Rectal smooth muscle tissue (tissue), 1 donor: ENCODE measurements around the gene UCK1.
"Not testable (repeated sequence)": the region's sequence is repeated elsewhere in the genome, so short reads cannot be mapped to it uniquely, and the experiment has no call there.

Experiments used
- H3K27ac ChIP-seq: one replicate; pipeline ENCODE4 v1.7.0; 2013; ENCODE audit warnings: low read depth, low read length, inconsistent platforms
- H3K27me3 ChIP-seq: one replicate; pipeline ENCODE4 v1.7.0; 2013; ENCODE audit warnings: low read length; ENCODE audit not compliant: control insufficient read depth, insufficient read depth
- H3K36me3 ChIP-seq: one replicate; pipeline ENCODE4 v1.7.0; 2013; ENCODE audit warnings: low read length; ENCODE audit not compliant: control insufficient read depth, insufficient read depth
- H3K4me1 ChIP-seq: one replicate; pipeline ENCODE4 v1.7.0; 2013; ENCODE audit warnings: low read length; ENCODE audit not compliant: control insufficient read depth, insufficient read depth
- H3K4me3 ChIP-seq: one replicate; pipeline ENCODE4 v1.7.0; 2013; ENCODE audit warnings: low read length
- H3K9ac ChIP-seq: one replicate; pipeline ENCODE4 v1.7.0; 2013; ENCODE audit warnings: low read length

The UCK1 gene

DNA sequence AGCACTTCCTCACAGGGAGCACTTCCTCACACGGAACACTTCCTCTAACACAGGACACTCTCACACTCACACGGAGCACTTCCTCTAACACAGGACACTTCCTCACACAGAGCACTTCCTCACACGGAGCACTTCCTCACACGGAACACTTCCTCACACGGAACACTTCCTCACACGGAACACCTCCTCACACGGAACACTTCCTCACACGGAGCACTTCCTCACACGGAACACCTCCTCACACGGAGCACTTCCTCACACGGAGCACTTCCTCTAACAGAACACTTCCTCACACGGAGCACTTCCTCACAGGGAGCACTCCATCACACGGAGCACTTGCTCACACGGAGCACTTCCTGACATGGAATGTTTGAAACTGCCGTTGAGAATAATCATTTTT lies 15.0 kb downstream of the UCK1 start:
- H3K36me3 ChIP-seq: peaks cover 51% of the 10 kb centered on the region
- H3K4me1 ChIP-seq: peaks cover 12% of the 10 kb centered on the region
- H3K9ac ChIP-seq: no peak overlapping the region
- no peak overlapping the region for H3K4me3 ChIP-seq
- no peaks in the 10 kb centered on the region for H3K27me3 ChIP-seq
- H3K27ac ChIP-seq: no peak overlapping the region

DNA sequence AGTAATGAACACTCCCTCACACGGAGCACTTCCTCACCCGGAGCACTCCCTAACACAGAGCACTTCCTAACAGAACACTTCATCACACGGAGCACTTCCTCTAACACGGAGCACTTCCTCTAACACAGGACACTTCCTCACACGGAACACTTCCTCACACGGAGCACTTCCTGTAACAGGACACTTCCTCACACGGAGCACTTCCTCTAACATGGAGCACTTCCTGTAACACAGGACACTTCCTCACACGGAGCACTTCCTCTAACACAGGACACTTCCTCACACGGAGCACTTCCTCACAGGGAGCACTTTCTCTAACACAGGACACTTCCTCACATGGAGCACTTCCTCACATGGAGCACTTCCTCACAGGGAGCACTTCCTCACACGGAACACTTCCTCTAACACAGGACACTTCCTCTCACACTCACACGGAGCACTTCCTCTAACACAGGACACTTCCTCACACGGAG lies 15.5 kb downstream of the UCK1 start:
- Histone ChIP-seq H3K4me1 (peaks cover 12% of the 10 kb centered on the region), H3K36me3 (peaks cover 53% of the 10 kb centered on the region)
- H3K27ac ChIP-seq, H3K9ac ChIP-seq, H3K27me3 ChIP-seq, H3K4me3 ChIP-seq: not testable (repeated sequence)

DNA sequence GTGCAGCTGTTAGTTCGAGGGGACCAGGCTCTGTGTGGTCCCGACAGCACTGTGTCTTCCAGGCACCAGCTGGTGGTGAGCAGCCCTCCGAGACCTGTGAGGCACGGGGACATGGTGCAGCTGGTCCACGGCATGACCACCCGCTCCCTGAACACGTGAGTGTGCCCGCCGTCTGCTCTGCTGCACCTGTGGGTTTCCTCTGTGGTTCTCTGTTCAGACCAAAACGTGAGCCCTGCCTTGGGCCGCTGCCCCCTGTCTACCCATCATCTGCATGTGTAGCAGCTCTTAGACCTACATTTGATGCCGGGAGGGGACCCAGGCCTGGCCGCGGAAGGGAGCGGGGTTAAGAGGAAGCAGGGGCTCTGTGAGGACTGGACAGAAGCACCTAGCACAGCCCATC lies 17.9 kb downstream of the UCK1 start:
- peaks cover 7% of the 10 kb centered on the region for H3K4me1 ChIP-seq
- H3K9ac ChIP-seq: no peak overlapping the region
- peaks cover 38% of the 10 kb centered on the region for H3K36me3 ChIP-seq
- H3K27ac ChIP-seq: no peak overlapping the region
- H3K27me3 ChIP-seq: no peaks in the 10 kb centered on the region
- H3K4me3 ChIP-seq: no peak overlapping the region

DNA sequence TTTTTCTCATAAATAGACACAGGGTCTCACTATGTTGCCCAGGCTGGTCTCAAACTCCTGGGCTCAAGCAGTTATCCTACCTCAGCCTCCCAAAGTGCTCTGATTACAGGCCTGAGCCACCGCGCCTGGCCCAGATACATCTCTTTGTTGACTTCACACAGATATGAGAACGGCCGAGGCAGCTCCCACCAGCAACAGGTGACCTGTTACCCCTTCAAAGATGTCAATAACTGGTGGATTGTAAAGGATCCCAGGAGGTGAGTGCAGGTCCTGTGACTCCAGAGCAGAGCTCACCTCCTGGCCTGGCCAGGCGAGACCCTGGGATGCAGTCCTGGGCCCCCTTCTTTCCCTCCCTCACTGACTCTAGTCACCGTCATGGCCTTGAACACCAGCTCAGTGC lies 19.2 kb downstream of the UCK1 start:
- no peak overlapping the region for H3K4me3 ChIP-seq
- H3K4me1 ChIP-seq: no peaks in the 10 kb centered on the region
- H3K9ac ChIP-seq: no peak overlapping the region
- no peaks in the 10 kb centered on the region for H3K27me3 ChIP-seq
- H3K36me3 ChIP-seq: peaks cover 38% of the 10 kb centered on the region
- H3K27ac ChIP-seq: no peak overlapping the region

DNA sequence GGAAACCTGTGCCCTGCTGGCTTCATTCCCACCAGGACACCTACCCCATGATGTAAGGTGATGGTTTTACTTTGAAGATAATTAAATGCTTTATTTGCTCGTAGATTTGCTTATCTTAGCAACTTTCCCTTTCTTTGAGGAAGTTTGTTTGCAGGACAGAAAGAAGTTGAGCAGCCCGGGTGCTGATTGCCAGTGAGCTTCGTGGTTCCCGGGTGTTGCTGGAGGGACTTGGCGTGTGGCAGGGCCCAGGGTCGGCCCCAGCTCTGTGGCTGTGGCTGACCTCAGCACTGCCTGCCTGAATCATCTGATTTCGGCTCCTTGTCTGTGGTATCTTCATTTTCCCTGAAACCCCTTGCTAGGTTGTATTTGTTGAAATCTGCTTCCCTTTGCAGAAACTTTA lies 19.6 kb downstream of the UCK1 start:
- Histone ChIP-seq H3K4me3 (no peak overlapping the region), H3K27me3 (no peaks in the 10 kb centered on the region), H3K36me3 (peaks cover 38% of the 10 kb centered on the region), H3K27ac (no peak overlapping the region), H3K4me1 (no peaks in the 10 kb centered on the region), H3K9ac (no peak overlapping the region)

DNA sequence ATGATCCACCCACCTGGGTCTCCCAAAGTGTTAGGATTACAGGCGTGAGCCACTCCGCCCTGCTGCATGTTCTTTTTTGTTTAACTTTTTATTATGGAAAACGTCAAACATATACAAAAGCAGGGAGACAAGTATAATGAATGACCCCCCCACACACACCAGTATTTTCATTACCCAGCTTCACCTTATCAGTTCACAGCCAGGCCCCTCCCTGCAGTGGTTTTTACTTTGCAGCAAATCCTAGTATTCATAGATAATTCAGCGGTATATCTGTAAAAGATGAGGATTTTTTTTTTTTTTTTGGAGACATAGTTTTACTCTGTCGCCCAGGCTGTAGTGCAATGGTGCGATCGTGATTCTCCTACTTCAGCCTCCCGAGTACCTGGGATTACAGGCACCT lies 26.1 kb downstream of the UCK1 start:
- H3K27me3 ChIP-seq: no peaks in the 10 kb centered on the region
- H3K27ac ChIP-seq: no peak overlapping the region
- H3K36me3 ChIP-seq: peaks cover 4% of the 10 kb centered on the region
- H3K4me3 ChIP-seq: no peak overlapping the region
- peaks cover 9% of the 10 kb centered on the region for H3K4me1 ChIP-seq
- H3K9ac ChIP-seq: no peak overlapping the region

DNA sequence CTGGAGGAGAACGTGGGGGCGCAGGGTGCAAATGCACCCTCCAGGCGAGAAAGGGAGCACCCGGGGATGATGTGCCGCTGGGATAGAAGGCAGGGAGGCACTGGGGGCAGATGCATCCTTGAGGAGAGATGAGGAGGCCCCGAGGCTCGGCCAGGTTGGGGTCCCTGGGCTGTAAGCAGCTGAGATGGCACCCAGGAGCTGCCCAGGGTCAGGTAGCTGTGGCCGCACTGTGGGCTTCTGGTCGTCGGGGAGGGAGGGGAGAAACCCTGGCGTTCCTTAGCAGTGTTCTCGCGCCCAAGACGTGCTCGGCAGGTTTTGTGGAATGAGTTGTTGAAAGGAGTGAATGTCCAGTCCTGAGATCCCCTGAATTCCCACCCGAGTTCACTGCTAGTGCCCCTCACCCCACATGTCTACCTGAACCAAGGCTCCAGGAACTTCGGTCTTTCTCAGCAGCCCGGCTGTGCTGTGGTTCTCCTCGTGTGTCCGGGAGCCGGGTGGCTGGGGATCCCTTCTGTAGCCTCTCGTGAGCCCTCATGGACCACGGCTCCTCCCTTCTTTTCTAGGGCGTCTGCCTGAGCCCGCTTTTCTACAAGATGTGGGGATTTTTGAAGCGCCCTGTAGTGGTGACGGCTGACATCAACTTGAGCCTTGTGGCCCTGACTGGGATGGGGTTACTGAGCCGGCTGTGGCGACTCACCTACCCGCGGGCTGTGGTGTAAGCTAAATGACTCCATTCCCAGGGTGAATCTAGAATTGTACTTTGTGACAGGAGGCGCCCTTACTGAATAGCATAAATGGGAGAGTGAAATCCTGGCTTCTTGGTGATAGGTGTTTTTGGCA lies 27.2 kb downstream of the UCK1 start:
- peak overlapping the region; percentile 95 for H3K4me3 ChIP-seq
- peaks cover 3% of the 10 kb centered on the region for H3K36me3 ChIP-seq
- H3K27ac ChIP-seq: peak overlapping the region; percentile 70
- peak overlapping the region; percentile 81 for H3K9ac ChIP-seq
- H3K4me1 ChIP-seq: peaks cover 9% of the 10 kb centered on the region
- H3K27me3 ChIP-seq: no peaks in the 10 kb centered on the region

DNA sequence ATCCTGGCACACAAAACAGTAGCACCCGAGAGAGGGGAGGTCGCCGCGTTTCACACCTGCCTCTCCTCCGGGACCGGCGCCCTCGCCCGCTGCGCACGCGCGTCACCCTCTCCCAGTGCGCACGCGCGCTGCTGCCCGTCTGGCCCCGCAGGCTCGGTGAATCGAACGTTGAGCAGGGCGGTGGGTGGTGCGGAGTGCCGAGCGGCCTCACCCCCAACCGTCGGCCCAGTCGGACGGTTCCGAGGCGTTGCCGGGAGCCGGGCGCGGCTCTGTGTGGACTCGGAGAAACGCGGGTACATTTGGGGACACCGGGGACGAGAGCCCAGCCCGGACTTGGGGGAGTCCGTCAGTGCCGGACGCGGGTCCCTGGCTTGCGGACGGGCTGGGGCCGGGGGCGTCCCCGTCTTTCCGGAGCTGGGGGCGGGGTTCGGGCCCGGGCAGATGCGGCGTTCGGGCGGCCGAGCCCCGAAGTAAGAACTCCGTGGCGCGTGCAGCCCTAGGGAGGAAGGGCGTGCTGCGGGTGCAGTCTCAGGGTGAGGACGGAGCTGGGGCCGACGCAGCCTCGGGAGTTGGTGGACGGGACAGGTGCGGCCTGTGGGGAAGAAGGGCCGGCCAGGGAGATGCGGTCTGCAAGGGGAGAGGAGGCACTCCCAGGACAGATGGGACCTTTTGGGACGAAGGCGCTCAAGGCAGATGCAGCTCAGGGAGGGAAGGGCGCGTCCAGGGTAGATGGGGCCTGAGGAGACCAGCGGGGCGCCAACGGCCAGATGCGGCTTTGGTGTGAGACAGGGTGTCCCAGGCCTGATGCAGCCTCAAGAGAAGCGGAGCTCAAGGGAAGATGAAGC lies 28.1 kb downstream of the UCK1 start, which contains the start of gene POMT1:
Gene POMT1, plus strand, starts transcription at position 138 of the 845 bp plus-strand sequence. CDS start 1,301 bp downstream, outside the sequence.
- Histone ChIP-seq H3K9ac (peak within 1 kb of the TSS; percentile 81), H3K4me3 (peak within 1 kb of the TSS; percentile 95), H3K4me1 (peaks cover 9% of the 10 kb centered on the region), H3K27ac (peak within 1 kb of the TSS; percentile 70), H3K27me3 (no peaks in the 10 kb centered on the region), H3K36me3 (peaks cover 3% of the 10 kb centered on the region)

DNA sequence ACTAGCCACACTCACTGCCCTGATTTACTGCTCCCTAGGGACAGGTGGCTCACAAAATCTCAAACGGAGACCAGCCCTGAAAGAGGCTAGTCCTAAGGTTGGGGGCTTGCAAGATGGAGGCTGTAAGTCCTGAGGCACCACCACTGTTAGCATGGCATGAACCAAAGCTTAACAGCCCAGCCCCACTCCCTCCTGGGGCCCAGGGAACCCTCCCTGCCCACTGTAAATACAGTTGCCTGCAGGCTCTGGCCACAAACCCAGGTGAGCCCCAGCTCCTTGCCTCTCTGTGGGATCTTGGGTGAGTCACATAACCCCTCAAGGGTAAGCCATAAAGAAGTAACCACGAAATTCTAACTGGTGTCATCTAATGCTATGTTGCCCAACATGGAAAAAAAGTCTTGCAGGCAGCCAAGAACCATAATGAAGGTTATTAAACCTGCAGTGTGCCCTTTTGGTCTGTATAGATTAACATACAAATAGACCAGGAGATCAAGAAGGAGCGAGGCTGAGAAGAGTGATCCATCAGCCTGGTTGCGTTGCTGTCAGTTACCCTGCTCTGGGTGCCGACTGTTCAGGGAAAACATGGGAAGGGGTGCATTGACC lies 30.0 kb downstream of the UCK1 start:
- Histone ChIP-seq H3K4me1 (peaks cover 9% of the 10 kb centered on the region), H3K36me3 (peaks cover 11% of the 10 kb centered on the region), H3K27ac (no peak overlapping the region), H3K9ac (no peak overlapping the region), H3K4me3 (no peak overlapping the region), H3K27me3 (no peaks in the 10 kb centered on the region)

DNA sequence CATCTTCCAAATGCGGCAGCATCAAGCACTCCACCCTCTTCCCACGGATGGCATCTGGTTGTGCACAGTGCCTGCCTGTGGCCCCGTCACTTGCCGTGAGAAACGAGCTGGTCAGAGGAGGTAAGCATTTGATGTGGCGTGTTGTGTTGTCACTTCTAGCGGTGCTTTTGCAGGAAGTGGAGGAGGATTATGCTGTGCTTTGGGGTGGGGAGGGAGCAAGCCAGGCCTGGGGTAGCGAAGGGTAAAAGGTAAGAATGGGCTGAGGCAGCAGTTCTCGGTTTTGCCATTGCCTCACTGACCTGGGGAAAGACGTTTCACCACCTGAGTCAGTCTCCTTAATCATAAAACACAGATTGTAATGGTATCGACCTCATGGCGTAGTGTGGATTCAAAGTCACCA lies 30.7 kb downstream of the UCK1 start:
- H3K27ac ChIP-seq: no peak overlapping the region
- no peaks in the 10 kb centered on the region for H3K27me3 ChIP-seq
- H3K9ac ChIP-seq: no peak overlapping the region
- H3K4me3 ChIP-seq: no peak overlapping the region
- H3K36me3 ChIP-seq: peaks cover 17% of the 10 kb centered on the region
- peaks cover 9% of the 10 kb centered on the region for H3K4me1 ChIP-seq

DNA sequence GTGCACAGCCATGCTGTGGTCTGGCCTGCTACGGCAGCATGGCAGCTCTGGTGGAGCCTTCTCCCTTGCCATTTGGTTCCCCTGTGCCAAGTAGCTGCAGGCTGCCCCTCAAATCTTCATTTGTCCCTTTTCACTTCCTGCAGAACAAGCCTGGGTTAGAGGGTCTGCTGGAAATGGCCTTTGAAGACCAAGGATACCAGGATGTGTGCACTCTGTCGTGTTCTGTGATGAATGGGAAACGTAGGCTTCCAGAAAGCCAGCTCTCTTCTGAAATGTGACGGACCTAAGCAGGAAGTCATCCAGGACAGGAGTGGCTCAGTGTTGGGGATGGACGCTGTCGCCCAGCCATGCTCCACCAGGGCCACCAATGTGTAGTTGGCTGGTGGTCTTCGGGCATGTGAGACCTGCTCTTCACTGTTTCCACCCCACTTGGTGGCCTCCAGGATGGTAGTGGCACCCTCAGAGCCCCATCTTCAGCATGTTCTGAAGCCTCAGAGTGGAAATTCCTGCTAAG lies 31.8 kb downstream of the UCK1 start:
- Histone ChIP-seq H3K36me3 (peaks cover 28% of the 10 kb centered on the region), H3K27ac (no peak overlapping the region)

DNA sequence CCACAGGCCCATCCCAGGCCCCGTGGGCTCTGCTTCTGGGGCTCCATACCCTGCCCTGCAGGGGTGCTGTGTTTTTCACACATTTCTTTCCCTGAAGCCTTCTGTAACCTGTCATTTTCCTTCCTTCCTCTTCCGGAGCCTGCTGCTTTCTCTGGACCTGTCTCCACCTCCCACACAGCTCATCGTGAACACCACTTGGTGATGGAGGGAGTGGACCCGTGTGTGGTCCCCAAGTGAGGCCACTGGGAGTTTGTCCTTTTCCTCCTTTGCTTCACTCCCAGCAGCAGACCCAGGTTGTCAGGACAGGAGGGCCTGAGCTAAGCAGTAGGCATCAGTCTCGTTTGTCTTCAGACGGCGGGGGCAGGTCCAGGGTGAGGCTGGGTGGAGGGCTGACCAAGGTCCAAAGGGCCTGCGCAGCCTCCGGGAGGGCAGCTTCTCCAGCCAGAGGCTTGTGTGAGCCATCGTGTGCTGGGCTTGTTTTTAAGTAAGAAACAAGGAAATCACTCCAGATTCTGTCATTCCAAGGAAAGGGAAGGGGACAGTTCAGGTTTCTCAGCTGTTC lies 34.1 kb downstream of the UCK1 start:
- Histone ChIP-seq H3K4me1 (no peaks in the 10 kb centered on the region), H3K36me3 (peaks cover 51% of the 10 kb centered on the region), H3K9ac (no peak overlapping the region), H3K4me3 (no peak overlapping the region), H3K27ac (no peak overlapping the region), H3K27me3 (no peaks in the 10 kb centered on the region)

More for the DNA sequence above, 31.8 kb downstream of the UCK1 start:
- Histone ChIP-seq H3K4me1 (peaks cover 9% of the 10 kb centered on the region), H3K27me3 (no peaks in the 10 kb centered on the region), H3K4me3 (no peak overlapping the region), H3K9ac (no peak overlapping the region)
